ENCODE data around the gene GNB3.
"Not testable (repeated sequence)": the region's sequence is repeated elsewhere in the genome, so short reads cannot be mapped to it uniquely, and the experiment has no call there.

Gene GNB3

DNA sequence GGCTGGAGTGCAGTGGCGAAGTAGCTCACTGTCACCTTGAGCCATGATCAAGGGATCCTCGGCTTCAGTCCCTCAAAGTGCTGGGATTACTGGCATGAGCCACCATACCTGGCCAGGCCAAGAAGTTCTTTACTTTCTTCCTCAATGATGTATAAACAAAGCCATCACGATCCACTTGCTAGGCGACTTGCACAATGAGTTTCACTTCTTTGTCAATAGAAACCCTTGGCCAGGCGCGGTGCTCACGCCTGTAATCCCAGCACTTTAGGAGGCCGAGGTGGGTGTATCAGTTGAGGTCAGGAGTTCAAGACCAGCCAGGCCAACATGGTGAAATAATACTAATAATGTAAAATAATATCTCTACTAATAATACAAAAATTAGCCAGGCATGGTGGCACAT, 46.7 kb downstream of the GNB3 start:
- H3K4me3 ChIP-seq (ENCODE audit: low read length), result no peak overlapping the region
- no peak for TF ChIP-seq ZNF274 (IDR thresholded peaks at IDR 0.05; ENCODE audit: low read depth, low read length)

- H3K4me3 ChIP-seq (ENCODE audit: low read length), result no peak overlapping the region
- TF ChIP-seq ZNF274 (IDR thresholded peaks at IDR 0.05; ENCODE audit: low read depth, low read length), result no peak
These were observed 47.6 kb downstream of the GNB3 start for GRCh38 chr12:6888360-6888759.

DNA sequence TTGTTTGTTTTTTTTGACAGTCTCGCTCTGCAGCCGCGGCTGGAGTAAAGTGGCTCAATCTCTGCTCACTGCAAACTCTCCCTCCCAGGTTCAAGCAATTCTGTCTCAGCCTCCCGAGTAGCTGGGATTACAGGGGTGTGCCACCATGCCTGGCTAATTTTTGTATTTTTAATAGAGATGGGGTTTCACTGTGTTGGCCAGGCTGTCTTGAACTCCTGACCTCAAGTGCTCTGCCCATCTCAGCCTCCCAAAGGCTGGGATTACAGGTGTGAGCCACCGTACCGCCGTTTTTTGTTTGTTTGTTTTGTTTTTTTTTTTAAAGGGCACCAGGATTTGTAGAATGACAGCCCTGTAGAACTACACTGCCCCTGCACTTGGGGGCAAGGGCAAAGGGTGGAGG, 48.1 kb downstream of the GNB3 start:
- not testable (repeated sequence) for H3K4me3 ChIP-seq (ENCODE audit: low read length)

GRCh38 chr12:6889775-6890573, 49.2 kb downstream of the GNB3 start:
- H3K4me3 ChIP-seq (ENCODE audit: low read length), result not testable (repeated sequence)

DNA sequence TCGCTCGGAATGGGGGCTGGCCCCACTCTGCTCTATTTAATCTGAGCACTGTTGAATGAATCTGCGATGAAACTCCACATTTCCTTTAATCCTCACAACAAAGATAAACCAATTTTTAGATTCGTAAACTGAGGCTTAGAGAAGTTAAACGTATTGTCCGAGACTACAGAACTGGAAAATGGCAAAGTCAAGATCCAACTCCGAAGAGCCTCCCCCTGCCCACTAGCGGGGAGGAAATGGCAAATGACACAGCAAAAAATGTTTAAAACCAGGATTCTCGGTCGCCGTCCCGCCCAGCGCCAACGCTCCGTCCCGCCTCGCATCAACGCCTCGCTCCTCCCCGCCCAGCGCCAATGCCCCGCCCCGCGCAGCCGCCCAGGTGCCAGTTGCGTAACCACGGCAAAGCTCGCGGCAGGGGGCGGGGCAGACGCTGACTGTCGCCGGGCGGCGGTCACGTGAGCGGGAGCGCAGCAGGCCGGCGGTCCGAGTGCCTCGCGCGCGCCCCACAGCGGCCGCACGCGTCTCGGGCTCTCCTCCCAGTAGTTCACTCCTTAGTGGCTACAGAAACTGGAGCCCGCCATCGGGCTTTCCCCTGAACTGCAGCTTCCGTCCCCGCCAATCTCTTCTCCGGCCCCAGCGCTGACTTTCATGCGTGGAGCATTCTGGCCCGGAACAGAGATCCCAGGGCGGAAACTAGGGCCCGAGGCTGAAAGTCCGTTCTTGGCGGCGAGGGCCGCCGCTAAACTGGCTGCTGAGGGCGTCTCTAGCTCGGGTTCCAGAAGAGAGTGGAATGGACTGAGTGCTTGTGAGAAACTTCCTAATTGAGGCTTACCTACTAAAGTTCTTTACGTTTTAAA, 50.3 kb downstream of the GNB3 start:
- peak overlapping the region; percentile 63 for H3K4me3 ChIP-seq (ENCODE audit: low read length)
- no peak for TF ChIP-seq ZNF274 (IDR thresholded peaks at IDR 0.05; ENCODE audit: low read depth, low read length)

DNA sequence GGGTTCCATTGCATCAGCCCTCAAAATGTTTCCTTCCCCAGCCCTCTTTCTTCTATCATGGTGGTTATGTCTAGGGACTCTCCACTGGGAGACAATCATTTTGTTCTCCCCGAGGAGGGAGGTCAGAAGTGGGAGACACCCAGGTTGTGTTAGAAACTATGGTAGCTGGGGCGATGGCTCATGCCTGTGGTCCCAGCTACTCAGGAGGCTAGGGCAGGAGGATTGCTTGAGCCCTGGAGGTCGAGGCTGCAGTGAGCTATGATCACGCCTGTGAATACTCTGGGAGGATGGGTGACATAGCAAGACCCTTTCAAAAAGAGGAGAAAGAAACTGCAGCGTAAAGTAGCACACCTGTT, 50.9 kb downstream of the GNB3 start:
- H3K4me3 ChIP-seq (ENCODE audit: low read length), result peak overlapping the region; percentile 63
- no peak for TF ChIP-seq ZNF274 (IDR thresholded peaks at IDR 0.05; ENCODE audit: low read depth, low read length)

DNA sequence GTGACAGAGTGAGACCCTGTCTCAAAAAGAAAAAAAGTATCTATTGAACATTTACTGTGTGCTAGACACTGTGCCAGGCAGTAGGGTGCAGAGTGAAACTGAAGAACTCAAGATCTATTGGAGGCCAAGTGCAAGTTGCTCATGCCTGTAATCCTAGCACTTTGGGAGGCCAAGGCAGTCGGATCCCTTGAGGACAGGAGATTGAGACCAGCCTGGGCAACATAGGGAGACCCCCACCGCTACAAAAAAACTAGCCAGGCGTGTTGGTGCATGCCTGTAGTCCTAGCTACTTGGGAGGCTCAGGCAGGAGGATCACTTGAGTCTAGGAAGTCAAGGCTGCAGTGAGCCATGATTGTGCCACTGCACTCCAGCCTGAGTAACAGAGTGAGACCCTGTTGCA, 52.0 kb downstream of the GNB3 start:
- not testable (repeated sequence) for H3K4me3 ChIP-seq (ENCODE audit: low read length)

DNA sequence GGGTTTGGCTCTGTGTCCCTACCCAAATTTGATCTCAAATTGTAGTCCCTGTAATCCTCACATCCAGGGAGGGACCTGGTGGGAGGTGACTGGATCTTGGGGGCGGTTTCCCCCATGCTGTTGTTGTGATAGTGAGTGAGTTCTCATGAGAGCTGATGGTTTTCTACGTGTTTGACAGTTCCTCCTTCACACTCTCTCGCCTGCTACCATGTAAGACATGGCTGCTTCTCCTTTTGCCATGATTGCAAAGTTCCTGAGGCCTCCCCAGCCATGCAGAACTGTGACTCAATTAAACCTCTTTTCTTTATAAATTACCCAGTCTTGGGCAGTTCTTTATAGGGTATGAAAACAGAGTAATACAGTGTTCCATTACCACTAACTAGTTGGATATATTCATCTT, 53.6 kb downstream of the GNB3 start:
- no peak overlapping the region for H3K4me3 ChIP-seq (ENCODE audit: low read length)
- no peak for TF ChIP-seq ZNF274 (IDR thresholded peaks at IDR 0.05; ENCODE audit: low read depth, low read length)
